ENCODE results near the gene ADCK2. TPM values are rescaled to one million over a fixed set of nuclear protein-coding genes. Genes with fewer than 3 reads are reported as not detected.

The ADCK2 gene
- total RNA-seq, 4 donors from 2014 or later: 31.6 to 43.8 (median 37.4) TPM

DNA sequence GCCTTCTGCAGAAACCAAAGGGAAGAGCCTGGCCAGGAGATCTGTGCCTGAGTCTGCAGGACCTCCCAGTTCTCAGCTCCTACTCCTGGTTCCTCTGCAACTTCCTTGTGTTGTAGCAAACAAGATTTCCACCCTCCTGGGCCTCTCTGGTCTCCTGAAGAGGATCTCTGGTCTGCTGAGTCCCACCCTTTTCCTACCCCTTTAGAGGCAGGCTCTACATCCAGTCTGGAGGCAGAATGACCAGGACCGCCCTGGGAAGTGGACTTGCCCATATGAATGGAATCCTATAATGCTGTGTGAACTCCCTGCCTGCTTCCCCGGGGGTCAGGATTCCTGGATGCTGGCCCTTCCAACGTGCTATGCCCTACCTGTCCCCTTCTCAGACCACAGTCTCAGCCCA lies 35.3 kb upstream of the ADCK2 start:
- H3K36me3 ChIP-seq: no peaks in the 10 kb centered on the region
- peak overlapping the region; percentile 62 to 91 (median 79) for H3K27ac ChIP-seq
- DNase-seq: no peak
- in situ Hi-C loops (cut with MboI; ENCODE audit: low pct_ligation_motif_present in 1 of 4, low pct_unique_long_range_greater_than_20kb in 1 of 4, low sequenced_read_pairs in 3 of 4) (no loop called here), intact Hi-C loops (cut with DNase I; ENCODE audit: low total_unique reads) (no loop called here)
- no peaks in the 10 kb centered on the region for H3K9me3 ChIP-seq
- H3K4me3 ChIP-seq: no peak overlapping the region
- TF ChIP-seq, protein P1, sequence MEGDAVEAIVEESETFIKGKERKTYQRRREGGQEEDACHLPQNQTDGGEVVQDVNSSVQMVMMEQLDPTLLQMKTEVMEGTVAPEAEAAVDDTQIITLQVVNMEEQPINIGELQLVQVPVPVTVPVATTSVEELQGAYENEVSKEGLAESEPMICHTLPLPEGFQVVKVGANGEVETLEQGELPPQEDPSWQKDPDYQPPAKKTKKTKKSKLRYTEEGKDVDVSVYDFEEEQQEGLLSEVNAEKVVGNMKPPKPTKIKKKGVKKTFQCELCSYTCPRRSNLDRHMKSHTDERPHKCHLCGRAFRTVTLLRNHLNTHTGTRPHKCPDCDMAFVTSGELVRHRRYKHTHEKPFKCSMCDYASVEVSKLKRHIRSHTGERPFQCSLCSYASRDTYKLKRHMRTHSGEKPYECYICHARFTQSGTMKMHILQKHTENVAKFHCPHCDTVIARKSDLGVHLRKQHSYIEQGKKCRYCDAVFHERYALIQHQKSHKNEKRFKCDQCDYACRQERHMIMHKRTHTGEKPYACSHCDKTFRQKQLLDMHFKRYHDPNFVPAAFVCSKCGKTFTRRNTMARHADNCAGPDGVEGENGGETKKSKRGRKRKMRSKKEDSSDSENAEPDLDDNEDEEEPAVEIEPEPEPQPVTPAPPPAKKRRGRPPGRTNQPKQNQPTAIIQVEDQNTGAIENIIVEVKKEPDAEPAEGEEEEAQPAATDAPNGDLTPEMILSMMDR (IDR thresholded peaks at IDR 0.05): no peak
- TF ChIP-seq POLR2A (IDR thresholded peaks at IDR 0.05) (no peak), EP300 (IDR thresholded peaks at IDR 0.05; ENCODE audit: low read depth) (no peak), POLR2AphosphoS5 (IDR thresholded peaks at IDR 0.05) (no peak)
- 40 to 73% methylated on average over 1 to 3 of the region's 3 CpGs for WGBS, 2 donors (ENCODE audit: low coverage in 1 of 2)
- H3K27me3 ChIP-seq: peaks cover 20% of the 10 kb centered on the region
- peaks cover 4 to 36% (median 14%) of the 10 kb centered on the region in 4 donors for H3K4me1 ChIP-seq

DNA sequence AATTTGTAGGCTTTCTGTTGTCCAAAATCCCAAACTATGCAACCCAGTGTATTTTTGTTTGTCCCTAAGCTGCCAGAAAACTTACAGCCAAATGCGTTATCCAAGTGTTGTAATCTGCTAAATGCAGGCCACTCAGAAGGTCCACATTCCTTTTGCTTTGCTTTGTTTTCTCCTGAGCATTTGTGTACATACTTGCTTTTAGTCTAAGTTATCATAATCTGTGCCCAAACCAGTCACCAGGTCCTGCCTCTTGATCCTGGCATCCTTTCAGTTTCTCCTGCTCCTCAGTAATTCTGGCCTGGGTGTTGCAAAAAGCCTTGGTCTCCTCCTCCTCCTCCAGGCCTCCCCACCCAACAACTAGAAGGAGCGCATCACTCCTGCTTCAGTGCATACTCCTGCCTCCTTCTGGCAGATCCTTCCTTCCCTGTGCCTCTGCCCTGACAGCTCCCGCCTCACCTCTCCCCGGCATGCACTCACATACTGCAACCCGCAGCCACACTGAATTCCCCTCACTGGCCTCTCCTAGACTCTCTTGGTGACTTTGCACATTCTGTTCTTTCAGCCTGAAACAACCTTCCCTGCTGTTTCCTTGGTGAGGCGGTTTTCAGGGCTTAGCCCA lies 34.5 kb upstream of the ADCK2 start:
- in situ Hi-C loops (cut with MboI; ENCODE audit: low pct_ligation_motif_present in 1 of 4, low pct_unique_long_range_greater_than_20kb in 1 of 4, low sequenced_read_pairs in 3 of 4): no loop called here
- DNase-seq: no peak
- intact Hi-C loops (cut with DNase I; ENCODE audit: low total_unique reads): no loop called here
- 70 to 84% methylated on average over 2 to 6 of the region's 6 CpGs for WGBS, 2 donors (ENCODE audit: low coverage in 1 of 2)
- H3K36me3 ChIP-seq: no peaks in the 10 kb centered on the region
- peaks cover 4 to 36% (median 14%) of the 10 kb centered on the region in 4 donors for H3K4me1 ChIP-seq
- TF ChIP-seq, protein P1 (IDR thresholded peaks at IDR 0.05): no peak
- TF ChIP-seq POLR2AphosphoS5 (IDR thresholded peaks at IDR 0.05): peak in 1 of 3 donors; percentile 39
- no peaks in the 10 kb centered on the region for H3K9me3 ChIP-seq
- H3K4me3 ChIP-seq: no peak overlapping the region
- H3K27me3 ChIP-seq: peaks cover 20% of the 10 kb centered on the region
- H3K27ac ChIP-seq: peak overlapping the region; percentile 62 to 91 (median 79)

DNA sequence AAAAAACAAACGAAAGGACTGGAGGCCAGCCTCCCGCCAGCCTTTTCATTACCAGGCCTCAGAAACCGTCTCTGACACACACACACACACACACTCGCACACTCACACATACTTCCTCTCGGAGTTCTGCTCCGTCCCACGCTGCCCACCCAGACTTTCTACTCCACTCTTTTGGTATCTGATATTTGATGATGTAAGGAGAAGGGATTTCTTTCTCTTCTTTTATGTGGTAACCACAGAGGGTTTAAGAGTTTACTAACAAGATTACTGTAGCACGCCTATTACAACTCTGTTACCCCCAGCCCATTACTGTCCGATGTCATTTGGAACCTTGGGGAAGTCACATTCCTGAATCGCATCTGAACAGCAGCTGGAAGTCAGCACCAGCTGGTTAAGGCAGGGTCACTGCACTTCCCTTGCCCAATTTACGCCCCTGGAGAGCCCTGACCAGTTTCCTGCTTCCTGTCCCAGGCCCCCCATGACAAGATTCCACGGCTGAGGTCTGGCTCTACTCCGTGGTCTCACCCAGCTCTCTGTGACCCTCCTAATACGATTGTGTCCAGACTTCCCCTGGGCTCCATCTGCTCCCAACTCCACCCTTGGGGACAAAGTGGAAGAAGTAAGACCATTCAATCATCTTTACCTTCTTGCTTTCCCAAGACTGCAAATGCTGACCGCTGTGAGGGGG lies 33.2 kb upstream of the ADCK2 start:
- WGBS, 2 donors (ENCODE audit: low coverage in 1 of 2): 31% methylated on average over 13 to 15 of the region's 15 CpGs
- no peaks in the 10 kb centered on the region for H3K36me3 ChIP-seq
- H3K9me3 ChIP-seq: no peaks in the 10 kb centered on the region
- peaks cover 20% of the 10 kb centered on the region for H3K27me3 ChIP-seq
- in situ Hi-C loops (cut with MboI; ENCODE audit: low pct_ligation_motif_present in 1 of 4, low pct_unique_long_range_greater_than_20kb in 1 of 4, low sequenced_read_pairs in 3 of 4): no loop called here
- no peak for DNase-seq
- intact Hi-C loops (cut with DNase I; ENCODE audit: low total_unique reads): loop anchor here (5.0 kb wide), 1 partner anchor 57 kb away; no protein-coding TSS in a partner anchor
- peak overlapping the region; percentile 33 to 68 (median 53) for H3K4me3 ChIP-seq
- TF ChIP-seq EP300 (IDR thresholded peaks at IDR 0.05; ENCODE audit: low read depth) (no peak), POLR2AphosphoS5 (IDR thresholded peaks at IDR 0.05) (peak in 1 of 3 donors; percentile 48)
- peaks cover 4 to 36% (median 14%) of the 10 kb centered on the region in 4 donors for H3K4me1 ChIP-seq
- H3K27ac ChIP-seq: peak overlapping the region; percentile 62 to 91 (median 79)

DNA sequence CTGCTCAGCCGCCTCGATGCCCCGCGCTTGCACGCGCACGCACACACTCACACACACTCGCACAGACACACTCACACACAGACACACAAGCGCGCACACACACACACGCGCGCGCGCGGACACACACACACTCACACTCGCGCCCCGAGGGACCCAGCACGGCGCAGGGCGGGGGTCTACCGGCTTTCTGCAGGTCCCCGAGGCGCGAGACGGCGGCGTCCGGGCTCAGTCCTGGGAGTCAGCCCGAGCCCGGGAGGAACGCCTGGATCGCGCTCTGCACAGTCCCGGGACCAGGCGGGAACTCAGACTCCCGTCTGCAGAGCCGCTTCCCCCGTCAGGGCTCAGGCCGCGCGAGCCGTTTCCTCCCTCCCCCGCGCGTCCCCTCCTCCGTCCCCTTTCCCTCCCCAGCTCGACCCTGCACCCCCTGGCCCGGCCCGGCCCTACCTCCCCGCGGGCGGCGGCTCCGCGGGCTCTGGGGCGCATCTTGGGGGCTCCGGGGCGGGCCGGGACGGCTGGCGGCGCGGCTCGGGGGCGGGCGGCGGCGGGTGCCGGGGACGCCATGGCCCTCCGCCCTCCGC lies 32.6 kb upstream of the ADCK2 start:
- H3K4me3 ChIP-seq: peak overlapping the region; percentile 33 to 68 (median 53)
- no peaks in the 10 kb centered on the region for H3K36me3 ChIP-seq
- no peaks in the 10 kb centered on the region for H3K9me3 ChIP-seq
- peak; percentile 38 for DNase-seq
- peak overlapping the region; percentile 62 to 91 (median 79) for H3K27ac ChIP-seq
- intact Hi-C loops (cut with DNase I; ENCODE audit: low total_unique reads) (loop anchor here (5.0 kb wide), 1 partner anchor 58 kb away; no protein-coding TSS in a partner anchor), in situ Hi-C loops (cut with MboI; ENCODE audit: low pct_ligation_motif_present in 1 of 4, low pct_unique_long_range_greater_than_20kb in 1 of 4, low sequenced_read_pairs in 3 of 4) (no loop called here)
- WGBS, 2 donors (ENCODE audit: low coverage in 1 of 2): 2 to 3% methylated on average over 16 to 52 of the region's 74 CpGs
- peaks cover 20% of the 10 kb centered on the region for H3K27me3 ChIP-seq
- no peak for TF ChIP-seq EP300 (IDR thresholded peaks at IDR 0.05; ENCODE audit: low read depth)
- no peak for TF ChIP-seq POLR2A (IDR thresholded peaks at IDR 0.05)
- TF ChIP-seq, protein P1 (IDR thresholded peaks at IDR 0.05): no peak
- TF ChIP-seq POLR2AphosphoS5 (IDR thresholded peaks at IDR 0.05): peak in 1 of 3 donors; percentile 30
- H3K4me1 ChIP-seq: peaks cover 4 to 36% (median 14%) of the 10 kb centered on the region in 4 donors

Measured in transverse colon (tissue), 4 donors.